Esophagus muscularis mucosa (tissue), 4 donors: ENCODE results near the gene MRPL38. TPM values are rescaled to one million over a fixed set of nuclear protein-coding genes. Genes with fewer than 3 reads are reported as not detected.

ENCODE experiments used
- DNase-seq: peaks from one replicate; pipeline ENCODE4 v3.0.0-alpha.2; 2017; ENCODE audit errors: extremely low spot score
- H3K27ac ChIP-seq, 4 donors: fragments of 200-600 bp; sonication (generic); replicated peaks in 1 of 4; 1 replicate in 3 of 4; 2 replicates in 1 of 4; pipeline ENCODE4 v1.5.1; 2016 to 2019; ENCODE audit warnings: mild to moderate bottlenecking in 1 of 4
- H3K27me3 ChIP-seq, 4 donors: fragments of 200-600 bp; sonication (generic); one replicate each; pipeline versions ENCODE4 v1.5.1 to v1.6.0; 2016 to 2019
- H3K36me3 ChIP-seq, 4 donors: fragments of 200-600 bp; sonication (generic); one replicate each; pipeline ENCODE4 v1.5.1; 2016 to 2019
- H3K4me1 ChIP-seq, 4 donors: fragments of 200-600 bp; sonication (generic); one replicate each; pipeline ENCODE4 v1.5.1; 2016 to 2019
- H3K4me3 ChIP-seq, 4 donors: fragments of 200-600 bp; sonication (generic); 1 replicate in 2 of 4; 2 replicates in 2 of 4; pipeline ENCODE4 v1.5.1; 2016 to 2019; ENCODE audit warnings: mild to moderate bottlenecking in 4 of 4, moderate library complexity in 1 of 4
- H3K9me3 ChIP-seq, 4 donors: fragments of 200-600 bp; sonication (generic); 1 replicate in 3 of 4; 2 replicates in 1 of 4; pipeline ENCODE4 v1.5.1; 2016 to 2019
- CTCF ChIP-seq, 3 experiments: fragments of 200-600 bp in 2 of 3; fragments of 450-650 bp in 1 of 3; sonication (generic) in 2 of 3; IDR thresholded peaks; one replicate each; pipeline ENCODE4 v1.5.1; 2017 to 2019; ENCODE audit warnings: antibody characterized with exemption in 3 of 3, mild to moderate bottlenecking in 2 of 3, moderate library complexity in 1 of 3
- EP300 ChIP-seq: sonication (generic); formaldehyde crosslinking; IDR thresholded peaks from one replicate; pipeline ENCODE4 v1.6.1; 2017; ENCODE audit warnings: antibody characterized with exemption
- POLR2A ChIP-seq: fragments of 450-650 bp; IDR thresholded peaks from one replicate; pipeline ENCODE4 v1.6.1; 2017; ENCODE audit warnings: antibody characterized with exemption, moderate library complexity, mild to moderate bottlenecking, low read depth
- POLR2AphosphoS5 ChIP-seq, 2 donors: sonication (generic); formaldehyde crosslinking; IDR thresholded peaks; one replicate each; pipeline ENCODE4 v1.6.1; 2017; ENCODE audit warnings: antibody characterized with exemption in 2 of 2
- WGBS: methylation state at CpG from one replicate; pipeline ENCODE4 v1.1.5; 2018; 5-methylcytosine and 5-hydroxymethylcytosine counted together
- intact Hi-C: fragments of 100-400 bp; cut with DNase I; formaldehyde crosslinking; loops from one replicate; pipeline ENCODE4 v1.15.1; 2023
- total RNA-seq, 4 donors: library from RNA; depleted of rRNA; stranded (reverse); fragments of >200 nt; gene quantifications; one replicate each; pipeline versions ENCODE4 v1.1.0 to v1.2.1, GENCODE V29; 2016

Gene MRPL38
- total RNA-seq, 4 donors from 2014 or later = 32.5 to 61.7 (median 44.1) TPM

- intact Hi-C loops = loop anchor here (5.0 kb wide), 1 partner anchor 39 kb away; no protein-coding TSS in a partner anchor
- DNase-seq = no peak
Observed at GRCh38 chr17:75943491-75943890, 38.8 kb upstream of the MRPL38 start.

GRCh38 chr17:75942473-75942872, 37.8 kb upstream of the MRPL38 start:
- peaks cover 3 to 41% (median 31%) of the 10 kb centered on the region in 4 donors for H3K36me3 ChIP-seq
- no peaks in the 10 kb centered on the region for H3K9me3 ChIP-seq
- peaks cover 10 to 17% (median 13%) of the 10 kb centered on the region in 4 donors for H3K4me1 ChIP-seq
- intact Hi-C loops = loop anchor here (5.0 kb wide), 1 partner anchor 40 kb away; no protein-coding TSS in a partner anchor
- no peak overlapping the region for H3K27ac ChIP-seq
- WGBS = 84% methylated on average over 4 of the region's 4 CpGs
- H3K4me3 ChIP-seq = no peak overlapping the region
- DNase-seq = no peak
- no peaks in the 10 kb centered on the region for H3K27me3 ChIP-seq
- TF ChIP-seq CTCF (IDR thresholded peaks at IDR 0.05) (no peak), EP300 (no peak), POLR2A (no peak), POLR2AphosphoS5 (IDR thresholded peaks at IDR 0.05) (no peak)

More at GRCh38 chr17:75943491-75943890, 38.8 kb upstream of the MRPL38 start:
- 90% methylated on average over 1 of the region's 1 CpG for WGBS
- Histone ChIP-seq H3K9me3 (no peaks in the 10 kb centered on the region), H3K36me3 (peaks cover 13 to 51% (median 41%) of the 10 kb centered on the region in 4 donors), H3K4me3 (no peak overlapping the region), H3K4me1 (peaks cover 10 to 17% (median 13%) of the 10 kb centered on the region in 4 donors), H3K27ac (no peak overlapping the region), H3K27me3 (no peaks in the 10 kb centered on the region)
- no peak for TF ChIP-seq POLR2AphosphoS5 (IDR thresholded peaks at IDR 0.05)
- no peak for TF ChIP-seq POLR2A
- no peak for TF ChIP-seq EP300
- TF ChIP-seq CTCF (IDR thresholded peaks at IDR 0.05) = no peak

GRCh38 chr17:75941442-75941819, 36.7 kb upstream of the MRPL38 start:
- TF ChIP-seq EP300 (no peak), POLR2A (no peak), CTCF (IDR thresholded peaks at IDR 0.05) (no peak), POLR2AphosphoS5 (IDR thresholded peaks at IDR 0.05) (no peak)
- H3K27me3 ChIP-seq = no peaks in the 10 kb centered on the region
- peaks cover 10 to 17% (median 13%) of the 10 kb centered on the region in 4 donors for H3K4me1 ChIP-seq
- DNase-seq = no peak
- 34% methylated on average over 6 of the region's 6 CpGs for WGBS
- peaks cover 0 to 31% (median 21%) of the 10 kb centered on the region in 4 donors for H3K36me3 ChIP-seq
- intact Hi-C loops = loop anchor here (5.0 kb wide), 1 partner anchor 41 kb away; no protein-coding TSS in a partner anchor
- H3K9me3 ChIP-seq = no peaks in the 10 kb centered on the region
- H3K27ac ChIP-seq = peak overlapping the region; percentile 16 to 86 (median 77)
- H3K4me3 ChIP-seq = peak overlapping the region; percentile 66 to 90 (median 81)

- peaks cover 10 to 17% (median 13%) of the 10 kb centered on the region in 4 donors for H3K4me1 ChIP-seq
- peaks cover 0 to 25% (median 15%) of the 10 kb centered on the region in 4 donors for H3K36me3 ChIP-seq
- H3K27ac ChIP-seq = peak within 1 kb of the TSS; percentile 73 to 86 (median 80)
- peak; percentile 97 for DNase-seq
- intact Hi-C loops = loop anchor here (5.0 kb wide), 1 partner anchor 41 kb away; no protein-coding TSS in a partner anchor
- H3K9me3 ChIP-seq = no peaks in the 10 kb centered on the region
- TF ChIP-seq EP300 = no peak
- peak; percentile 95 to 98 for TF ChIP-seq POLR2AphosphoS5 (IDR thresholded peaks at IDR 0.05)
- peak in 1 of 3 experiments; percentile 8 for TF ChIP-seq CTCF (IDR thresholded peaks at IDR 0.05)
- peak; percentile 78 for TF ChIP-seq POLR2A
- H3K4me3 ChIP-seq = peak within 1 kb of the TSS; percentile 66 to 90 (median 81)
- no peaks in the 10 kb centered on the region for H3K27me3 ChIP-seq
- WGBS = 0% methylated on average over 27 of the region's 63 CpGs
Observed at GRCh38 chr17:75940727-75941441, 36.2 kb upstream of the MRPL38 start, which contains the start of gene FBF1. Gene FBF1 (minus strand): TSS chr17:75941042. CDS start chr17:75938149, 2,893 bp downstream.
